HG02571 (cell line): ENCODE data around the gene RIT2.

ENCODE experiments used
- ATAC-seq: cut with Tn5 transposase; IDR thresholded peaks from one replicate; pipeline ENCODE4 v1.9.1; 2021; ENCODE audit warnings: mild to moderate bottlenecking, moderate library complexity; ENCODE audit not compliant: unreplicated experiment

Gene RIT2

DNA sequence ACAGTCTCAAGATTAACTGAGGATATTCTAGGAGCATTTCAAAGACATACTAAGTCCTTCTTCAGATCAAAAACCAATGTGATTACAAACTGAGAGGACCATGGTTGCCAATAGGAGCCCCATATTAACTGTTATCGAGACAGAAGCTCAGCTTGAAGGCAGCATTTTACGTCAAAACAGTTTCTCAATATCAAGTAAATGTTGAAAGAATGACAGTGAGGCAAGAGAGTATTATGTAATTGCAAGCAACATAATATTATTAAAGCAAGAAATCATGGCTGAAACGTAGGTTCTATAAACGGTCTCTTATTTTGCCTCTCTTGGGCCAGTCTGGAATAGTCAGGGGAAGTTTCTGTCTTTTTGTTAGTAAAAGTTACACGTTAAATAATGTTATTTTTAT, 22.9 kb downstream of the RIT2 start:
- ATAC-seq = no peak

DNA sequence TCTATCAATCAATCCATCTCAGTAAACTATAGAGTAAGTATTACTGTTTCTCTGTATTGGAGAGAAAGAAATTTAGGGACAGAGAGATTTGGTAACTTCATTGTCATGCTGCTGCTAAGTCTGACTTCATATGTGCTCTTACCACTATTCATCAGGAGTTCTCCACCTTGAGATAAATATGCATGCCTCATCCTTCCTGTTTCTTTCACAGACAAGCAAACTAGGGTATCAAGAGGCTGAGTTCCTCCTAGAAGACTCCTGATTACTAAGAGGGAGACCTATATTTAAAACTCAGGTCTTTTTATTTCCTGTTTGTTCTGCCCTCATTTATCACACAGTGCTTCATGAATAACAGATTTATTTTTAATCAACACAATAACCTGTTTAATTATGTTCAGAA, 34.1 kb downstream of the RIT2 start:
- no peak for ATAC-seq

DNA sequence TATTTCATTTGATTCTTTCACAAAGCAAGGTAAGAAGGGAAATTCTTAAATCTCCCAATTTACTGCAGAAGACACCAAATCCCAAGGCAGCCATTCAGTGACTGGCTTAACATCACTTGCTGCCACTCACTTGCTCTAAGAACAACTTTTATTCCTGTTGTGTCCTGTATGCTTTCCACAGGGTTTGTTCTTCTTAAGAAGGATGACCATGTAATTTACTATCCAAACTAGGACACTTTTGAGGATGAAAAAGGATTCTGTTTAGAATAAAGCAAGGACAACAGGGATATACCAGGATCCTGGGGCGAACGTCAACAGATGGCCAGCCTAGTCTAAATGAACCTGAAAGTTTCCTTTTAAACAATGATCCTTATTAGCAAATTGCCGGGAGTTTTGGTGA, 34.8 kb downstream of the RIT2 start:
- no peak for ATAC-seq

DNA sequence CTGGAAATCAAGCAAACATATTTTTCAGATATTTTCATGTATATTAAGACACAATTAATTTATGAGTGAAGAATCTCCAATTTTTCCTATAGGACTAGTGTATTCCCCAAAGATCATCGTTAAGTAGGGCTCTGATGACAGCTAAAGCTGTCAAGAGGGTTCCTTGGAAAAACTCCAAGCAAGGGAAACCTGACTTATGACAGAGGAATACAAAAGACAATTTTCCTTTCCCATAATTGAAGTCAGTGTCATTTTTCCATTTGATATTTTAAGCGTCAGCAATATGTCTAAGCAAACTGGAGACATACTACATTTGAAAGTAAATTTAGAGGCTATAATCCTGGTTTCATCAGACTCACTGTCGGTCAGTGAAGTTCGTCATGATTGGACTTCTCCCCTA, 36.1 kb downstream of the RIT2 start:
- no peak for ATAC-seq

DNA sequence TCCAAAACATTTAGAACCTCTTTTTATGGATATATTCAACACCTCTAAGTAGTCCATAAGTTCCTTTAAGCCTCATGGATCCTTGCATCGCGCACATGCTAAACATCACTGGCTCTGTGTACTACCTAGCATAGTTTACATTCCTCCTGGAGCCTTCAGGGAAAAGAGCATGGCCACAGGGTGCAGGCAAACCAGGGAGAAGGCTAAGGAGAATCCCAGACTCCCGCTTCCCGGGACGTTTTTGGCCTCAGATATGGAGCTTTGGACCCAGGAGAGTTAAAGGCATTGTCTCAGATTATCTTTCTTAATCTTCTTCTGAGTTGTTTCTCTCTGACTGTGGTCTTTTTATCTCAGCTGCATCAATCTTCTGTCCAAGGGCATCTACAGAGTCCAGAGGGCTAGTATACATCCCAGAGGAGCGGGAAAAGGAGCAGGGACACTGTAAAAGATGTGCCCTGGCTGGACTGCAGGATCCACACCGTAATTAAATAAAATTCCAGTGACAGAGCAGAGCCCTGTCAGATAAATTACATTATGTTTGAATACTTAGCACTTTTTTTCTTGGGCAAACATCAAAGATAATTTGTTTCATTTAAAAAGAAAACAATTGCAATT, 36.9 kb downstream of the RIT2 start:
- ATAC-seq = no peak

DNA sequence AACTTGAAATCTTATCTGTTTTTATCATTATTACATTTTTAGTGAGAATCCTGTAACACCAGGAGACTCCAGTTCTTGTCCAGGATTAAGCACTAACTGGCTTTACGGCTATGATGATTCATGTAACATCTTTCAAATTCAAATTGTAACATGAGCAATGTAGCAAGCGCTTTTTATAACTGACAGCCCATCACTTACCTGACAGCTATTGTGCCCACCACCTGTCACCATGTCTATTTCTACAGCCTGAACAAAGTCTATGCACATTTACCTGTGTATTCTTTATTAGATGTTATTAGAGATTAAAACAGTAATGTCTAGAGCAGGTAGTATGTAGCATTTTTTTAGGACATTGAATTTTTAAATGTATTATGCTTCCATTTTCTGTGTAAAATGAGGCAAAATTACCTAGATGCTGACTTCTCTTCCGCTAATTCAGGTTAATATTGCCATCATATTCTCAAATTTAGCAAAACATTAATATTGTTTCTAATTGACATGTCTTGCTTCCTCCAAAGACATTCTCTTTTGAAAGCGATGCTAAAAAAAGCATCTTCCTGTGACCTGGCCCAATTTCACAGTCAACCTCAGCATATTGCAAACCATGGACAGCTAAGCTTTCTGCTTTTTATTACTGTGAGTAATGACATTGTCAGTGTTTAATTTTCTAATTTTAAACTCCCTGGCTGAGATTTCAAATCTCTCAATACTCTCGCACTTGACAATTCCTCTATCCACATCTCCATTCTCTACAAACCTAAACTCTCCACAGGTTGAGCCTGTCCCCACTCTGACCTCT, 37.8 kb downstream of the RIT2 start:
- ATAC-seq = no peak

DNA sequence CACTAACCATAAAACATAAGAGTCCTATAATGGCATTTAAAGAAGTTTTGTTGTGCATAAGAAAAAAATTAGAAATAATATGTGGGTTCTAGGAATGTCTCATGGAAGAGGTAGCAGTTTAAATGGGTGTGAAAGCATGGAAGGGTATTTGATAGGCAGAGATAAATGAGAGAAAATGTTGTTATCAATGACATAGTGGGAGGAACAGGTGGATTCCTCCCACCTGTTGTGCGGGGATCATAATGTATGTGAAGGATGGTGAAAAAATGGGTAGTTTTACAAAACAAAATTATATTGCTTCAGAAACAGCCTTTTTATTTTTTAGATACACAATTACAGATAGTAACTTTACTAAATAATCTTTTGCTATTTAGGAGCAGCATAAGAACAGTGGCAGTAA, 41.7 kb downstream of the RIT2 start:
- no peak for ATAC-seq

DNA sequence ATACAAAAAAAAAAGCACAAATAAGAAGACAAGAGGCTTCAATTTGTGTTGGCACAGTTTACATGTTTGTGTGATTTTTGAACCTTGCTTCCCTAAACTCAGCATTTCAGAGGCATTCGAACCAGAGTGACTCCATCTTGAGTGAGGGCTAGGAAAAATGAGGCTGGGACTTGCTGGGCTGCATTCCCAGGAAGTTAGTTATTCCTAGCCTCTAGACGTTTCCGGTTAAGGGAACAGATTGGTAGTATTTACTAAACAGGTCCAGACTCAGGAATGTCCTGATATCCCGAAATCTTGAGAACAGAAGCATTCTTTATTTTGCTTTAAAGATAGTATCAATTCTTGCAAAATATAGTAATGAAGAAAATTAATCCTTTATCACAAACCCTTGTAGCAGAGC, 46.7 kb downstream of the RIT2 start:
- ATAC-seq = no peak

DNA sequence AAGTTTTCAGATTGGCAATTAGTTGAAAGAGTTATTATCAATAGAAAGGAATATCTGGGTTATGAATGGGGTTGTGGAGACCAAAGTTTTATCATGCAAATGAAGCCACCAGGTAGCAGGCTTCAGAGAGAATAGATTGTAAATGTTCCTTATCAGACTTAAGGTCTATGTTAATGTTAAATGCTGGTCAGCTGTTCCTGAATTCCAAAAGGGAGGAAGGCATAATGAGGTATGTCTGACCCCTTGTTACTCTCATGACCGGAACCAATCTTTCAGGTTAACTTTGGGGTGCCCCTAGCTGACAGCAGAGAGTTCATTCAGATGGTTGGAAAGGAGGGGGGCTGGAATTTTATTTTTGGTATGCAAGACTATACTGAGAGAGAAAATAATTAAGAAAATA, 47.9 kb downstream of the RIT2 start:
- no peak for ATAC-seq

DNA sequence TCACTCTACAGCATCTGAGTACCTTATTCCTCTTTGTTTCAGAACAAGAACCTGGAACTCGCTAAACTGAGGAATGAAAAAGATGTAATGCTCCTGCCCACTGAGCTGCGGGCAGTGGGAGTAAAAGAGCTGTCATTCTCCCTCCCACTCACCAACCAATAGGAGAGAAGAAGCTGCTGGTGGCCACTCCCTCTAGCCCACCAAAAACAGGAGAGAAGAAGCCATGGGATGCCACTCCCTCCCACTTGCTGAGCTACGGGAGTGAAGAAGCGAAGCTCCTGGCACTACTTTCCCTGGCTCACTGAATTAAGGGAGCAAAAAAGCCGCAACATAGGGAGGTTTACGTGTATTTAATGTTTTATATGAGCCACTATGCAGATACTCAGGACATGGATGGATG, 53.7 kb downstream of the RIT2 start:
- no peak for ATAC-seq

DNA sequence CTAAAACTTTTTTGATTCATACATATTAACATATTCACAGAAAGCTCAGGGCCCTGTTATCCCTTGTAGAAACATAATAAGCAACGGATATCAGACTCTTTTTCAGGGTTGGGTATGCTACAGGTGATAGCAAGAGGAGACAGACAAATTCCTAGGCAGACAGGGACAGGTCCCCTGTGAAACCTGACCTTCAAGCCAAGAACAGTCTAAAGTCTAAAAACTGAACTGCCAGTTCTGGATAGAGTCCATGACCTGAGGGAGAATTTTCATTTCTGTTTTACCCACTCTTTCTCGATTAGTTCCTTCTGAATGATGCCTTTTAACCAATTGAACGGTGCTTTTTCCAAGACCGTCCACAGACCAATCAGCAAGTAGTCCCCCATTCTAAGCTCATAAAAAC, 54.2 kb downstream of the RIT2 start:
- no peak for ATAC-seq

DNA sequence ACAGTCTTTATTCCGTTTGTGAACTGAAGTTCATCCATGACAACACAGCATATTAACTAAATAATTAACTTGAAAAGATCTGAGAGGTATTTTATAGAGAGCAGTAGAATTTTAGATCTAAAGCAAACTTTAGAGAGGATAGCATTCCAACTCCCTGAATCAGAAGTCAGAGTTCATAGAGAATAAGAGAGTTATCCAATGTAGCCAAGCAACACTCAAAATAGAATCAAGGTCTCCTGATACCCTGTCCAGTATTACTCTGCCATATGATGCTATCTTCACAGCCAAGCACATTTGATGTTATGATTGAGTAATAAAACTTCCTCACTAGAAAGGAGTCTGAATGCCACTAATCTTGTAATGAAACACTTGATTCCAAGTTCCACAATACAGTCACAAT, 55.5 kb downstream of the RIT2 start:
- ATAC-seq = no peak

DNA sequence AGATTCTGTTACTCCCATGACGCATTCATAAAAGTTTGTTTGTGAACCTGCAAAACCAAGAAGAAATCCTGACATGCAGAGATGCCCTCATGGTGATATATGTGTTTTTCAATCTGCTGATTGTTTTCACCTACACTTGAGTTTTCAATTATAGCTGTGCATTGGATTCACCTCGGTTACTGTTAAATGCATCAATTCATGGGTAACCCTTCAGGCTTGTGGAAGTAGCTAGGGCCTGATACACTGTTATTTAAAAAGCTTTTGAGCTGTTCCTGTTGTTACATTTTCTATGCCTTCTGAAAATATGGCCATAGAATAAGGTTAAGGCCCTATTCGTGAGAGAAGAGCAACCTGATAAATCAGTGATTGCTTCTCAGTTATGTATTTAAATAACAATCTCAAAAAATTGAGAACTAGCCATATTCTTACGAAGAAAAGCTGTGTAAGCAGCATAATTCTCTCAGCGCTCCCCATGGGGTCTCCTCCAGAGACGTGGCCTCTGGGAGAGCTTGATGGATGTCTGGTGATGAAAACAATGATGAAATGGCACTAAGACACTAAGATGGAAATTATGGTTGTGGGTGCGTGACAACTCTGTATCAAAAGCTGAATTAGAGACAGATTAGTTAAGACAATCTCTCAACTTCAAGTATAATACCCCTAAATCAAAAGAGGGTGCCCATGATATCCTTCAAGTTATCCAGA, 60.5 kb downstream of the RIT2 start:
- ATAC-seq = no peak

DNA sequence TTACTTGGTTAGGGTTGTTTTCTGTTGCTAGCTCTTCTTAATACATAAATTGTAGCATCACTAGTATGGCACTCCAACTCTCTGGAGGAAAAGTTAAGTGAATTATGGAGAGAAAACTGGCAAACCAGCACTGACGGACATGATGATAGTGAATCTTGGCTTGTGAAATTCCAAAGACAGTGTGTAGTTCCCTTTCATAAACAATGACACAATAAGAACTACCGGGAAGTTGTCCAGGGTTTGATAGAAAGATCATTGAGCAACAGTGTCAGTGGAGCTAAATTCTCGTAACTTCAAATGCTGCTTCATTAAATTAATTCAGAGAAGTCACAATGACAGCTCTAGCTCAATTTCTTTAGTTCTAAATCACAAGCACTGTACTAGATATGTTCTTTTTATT, 66.5 kb downstream of the RIT2 start:
- ATAC-seq = no peak

DNA sequence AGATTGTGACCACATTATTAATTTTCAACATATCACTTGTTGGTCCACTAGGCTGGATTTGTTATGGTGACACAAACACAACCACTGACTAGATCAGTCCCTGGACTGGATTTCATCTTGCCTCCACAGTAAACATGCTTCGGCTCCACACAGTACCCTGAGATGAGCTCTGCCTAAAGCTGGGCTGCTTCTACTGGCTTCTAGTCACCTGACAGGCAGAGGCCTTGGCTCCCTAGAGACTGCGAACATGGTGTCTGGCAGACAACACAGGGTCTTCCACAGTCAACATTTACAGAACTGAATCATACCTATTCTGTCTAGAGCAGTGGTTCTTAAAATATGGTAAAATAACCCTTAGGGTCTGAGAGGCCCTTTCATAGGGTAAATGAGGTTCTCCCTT, 69.2 kb downstream of the RIT2 start:
- no peak for ATAC-seq

DNA sequence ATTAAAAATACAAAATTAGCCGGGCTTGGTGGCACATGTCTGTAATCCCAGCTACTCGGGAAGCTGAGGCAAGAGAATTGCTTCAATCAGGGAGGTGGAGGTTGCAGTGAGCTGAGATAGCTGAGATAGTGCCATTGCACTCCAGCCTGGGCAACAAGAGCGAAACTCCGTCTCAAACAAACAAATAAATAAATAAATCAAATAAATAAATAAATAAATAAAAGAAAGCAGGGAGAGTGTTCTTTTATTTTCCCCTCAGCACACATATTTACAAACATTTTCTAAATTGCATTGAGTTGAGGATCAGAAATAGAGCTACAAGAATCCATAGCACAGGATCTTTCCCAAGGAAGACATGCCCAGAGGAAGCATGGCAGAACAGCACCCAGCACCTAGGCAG, 71.9 kb downstream of the RIT2 start:
- ATAC-seq = no peak

DNA sequence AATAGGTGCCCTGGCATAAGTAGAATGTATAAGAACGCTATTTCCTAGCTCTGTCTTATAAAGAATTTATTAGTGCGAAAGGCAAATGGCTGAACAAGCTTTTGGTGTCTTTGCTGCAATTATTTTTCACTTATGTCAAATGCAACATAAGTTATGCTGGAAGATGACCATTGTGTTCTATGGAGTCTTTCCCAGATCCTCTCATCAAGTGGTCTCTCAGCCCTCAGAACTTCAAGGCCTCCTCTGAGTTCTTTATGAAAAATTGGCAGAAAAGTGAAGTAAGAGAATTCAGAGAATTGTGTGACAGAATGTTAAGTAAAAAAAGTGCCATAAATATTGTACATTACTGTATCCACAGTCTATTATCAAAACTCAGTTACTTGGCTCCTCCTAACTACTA, 75.2 kb downstream of the RIT2 start:
- no peak for ATAC-seq

DNA sequence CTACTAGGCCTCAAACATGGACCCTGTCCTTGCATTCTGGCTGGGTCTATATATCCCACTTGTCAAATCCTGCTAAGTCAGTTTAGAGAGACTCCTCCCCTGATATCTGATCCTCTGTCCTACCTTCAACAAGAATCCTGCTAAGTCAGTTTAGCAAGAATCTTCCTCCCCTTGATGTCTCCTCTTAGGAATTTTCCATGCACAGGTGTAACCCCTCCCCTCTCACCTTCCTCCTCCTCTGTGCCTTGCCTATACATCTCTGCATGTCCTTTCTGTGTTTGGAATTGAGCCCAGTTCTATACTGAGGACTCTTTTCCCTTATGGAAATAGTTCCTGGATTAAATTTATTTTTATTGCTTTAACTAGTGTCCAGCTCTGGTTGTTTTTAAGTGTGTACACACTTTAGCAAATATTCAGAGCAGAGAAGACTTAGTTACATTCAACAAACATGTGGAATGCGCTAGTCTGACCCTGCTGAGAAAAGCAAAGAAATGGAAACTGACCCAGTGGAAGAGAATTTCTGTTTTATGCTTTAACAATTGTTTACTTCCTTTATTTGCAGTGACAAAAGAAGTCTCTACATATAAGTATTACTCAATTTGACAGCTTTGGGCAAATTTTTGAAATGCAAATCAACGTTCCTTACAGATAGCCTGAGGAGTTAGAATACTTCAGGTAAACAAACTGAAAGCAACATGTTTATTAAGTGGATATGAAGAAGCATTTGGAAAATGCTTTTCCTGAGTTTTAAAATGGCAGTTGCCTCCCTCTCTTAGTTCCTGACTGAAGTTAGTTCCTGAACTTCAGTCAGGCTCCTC, 80.6 kb downstream of the RIT2 start:
- ATAC-seq = no peak

DNA sequence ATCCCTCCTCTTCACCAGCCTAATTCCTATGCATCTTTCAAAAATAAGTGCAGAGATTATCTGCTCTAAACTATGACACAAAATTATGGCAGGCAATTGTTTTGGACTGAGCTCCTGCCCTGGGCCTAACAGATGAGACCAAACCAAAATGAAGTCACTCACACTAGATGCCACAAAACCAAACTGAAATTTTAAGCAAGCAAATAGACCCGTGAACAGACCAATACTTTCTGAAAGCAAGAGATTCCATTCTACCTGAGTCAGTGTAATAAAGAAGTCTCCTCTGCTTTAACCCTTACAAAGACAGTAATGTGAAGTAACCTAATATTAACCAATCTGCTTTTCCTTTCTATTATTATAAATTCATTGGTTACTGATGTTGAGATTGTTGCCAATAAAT, 84.3 kb downstream of the RIT2 start:
- ATAC-seq = no peak

DNA sequence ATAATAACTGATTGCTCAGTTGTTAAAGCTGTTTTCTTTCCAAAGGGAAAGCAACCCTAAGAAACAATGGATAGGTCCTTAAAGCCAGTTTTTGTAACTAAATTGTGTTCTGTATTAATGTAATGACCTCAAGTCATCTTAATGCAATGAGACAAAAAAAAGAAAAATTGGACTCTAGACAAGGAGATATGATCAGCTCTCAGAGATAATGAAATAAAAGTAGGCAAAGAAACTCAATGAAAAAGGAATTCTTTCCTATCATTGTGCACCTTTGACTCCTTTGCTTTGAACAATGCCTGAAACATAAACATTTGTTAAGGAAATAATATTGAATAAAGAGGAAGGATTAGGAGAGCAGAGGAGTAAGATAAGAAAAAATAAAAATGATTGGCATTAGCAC, 86.1 kb downstream of the RIT2 start:
- ATAC-seq = no peak

DNA sequence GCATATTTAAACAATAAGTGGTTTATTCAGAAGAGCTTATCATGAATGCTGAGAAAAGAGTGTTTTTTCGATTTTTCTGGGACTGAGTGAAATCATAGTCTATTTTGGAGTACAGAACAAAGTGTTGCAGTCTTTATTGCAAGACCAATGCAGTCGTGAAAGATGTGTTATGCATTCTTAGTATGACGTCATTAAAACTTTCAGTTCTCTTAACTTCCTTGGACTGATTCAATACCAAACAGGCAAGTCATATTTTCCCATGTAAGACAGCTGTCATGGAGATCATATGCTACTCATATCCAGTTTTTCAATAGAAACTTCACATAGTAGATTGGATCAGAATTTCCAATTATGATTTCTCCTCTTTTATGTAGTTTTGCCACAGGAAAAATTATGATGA, 92.6 kb downstream of the RIT2 start:
- no peak for ATAC-seq
